GM12864 (cell line): ENCODE measurements around the gene HMG20A.

Experiments used
- DNase-seq: peaks from one replicate; pipeline ENCODE4 v3.0.0-alpha.2; 2011; ENCODE audit warnings: low read depth
- H3K4me3 ChIP-seq: 2 replicates; pipeline ENCODE4 v1.5.1; 2011; ENCODE audit warnings: mild to moderate bottlenecking, low read depth, low read length, control low read depth
- CTCF ChIP-seq: IDR thresholded peaks from 2 replicates; pipeline ENCODE4 v1.5.1; 2011; ENCODE audit warnings: low read depth, mild to moderate bottlenecking, moderate library complexity, low read length, control low read depth, inconsistent platforms; ENCODE audit errors: missing control alignments

HMG20A gene

GRCh38 chr15:77414789-77415442, 5.8 kb upstream of the HMG20A start:
- TF ChIP-seq CTCF = no peak
- no peak for DNase-seq
- H3K4me3 ChIP-seq = no peak overlapping the region

DNA sequence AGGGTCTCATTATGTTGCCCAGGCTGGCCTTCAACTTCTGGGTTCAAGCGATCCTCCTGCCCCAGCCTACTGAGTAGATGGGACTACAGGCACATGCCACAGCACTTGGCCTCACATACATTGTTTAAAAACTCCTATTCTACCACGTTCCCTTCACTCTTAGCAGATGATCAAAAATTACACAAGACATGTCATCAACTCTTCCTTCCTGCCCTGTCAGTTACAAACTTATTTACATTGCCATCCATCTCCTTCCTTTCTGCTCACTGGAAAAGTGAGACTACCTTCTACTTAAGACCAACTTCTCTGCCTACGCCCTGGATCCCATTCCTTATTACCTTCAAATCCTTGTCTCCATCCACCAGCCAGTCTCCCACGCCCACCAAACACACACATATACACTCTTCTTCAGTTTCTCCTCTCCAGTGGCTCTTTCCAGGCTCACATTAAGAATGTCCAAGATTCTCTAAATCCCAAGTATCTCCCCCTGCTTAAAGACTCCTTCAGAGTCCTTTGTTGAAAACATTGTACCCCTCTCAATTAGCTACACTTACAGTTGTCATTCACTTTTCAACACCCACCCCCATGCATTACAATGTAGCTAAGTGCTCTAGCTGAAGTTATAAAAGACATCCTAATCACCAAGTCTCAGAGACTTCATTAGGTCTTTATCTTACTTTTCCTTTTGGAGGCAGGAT, 5.1 kb upstream of the HMG20A start:
- H3K4me3 ChIP-seq = no peak overlapping the region
- no peak for TF ChIP-seq CTCF
- DNase-seq = no peak

- DNase-seq = no peak
- no peak for TF ChIP-seq CTCF
- no peak overlapping the region for H3K4me3 ChIP-seq
Observed at GRCh38 chr15:77416148-77416455, 4.6 kb upstream of the HMG20A start.

- no peak for TF ChIP-seq CTCF
- no peak for DNase-seq
- H3K4me3 ChIP-seq = no peak overlapping the region
Observed at GRCh38 chr15:77416954-77417353, 3.7 kb upstream of the HMG20A start.

DNA sequence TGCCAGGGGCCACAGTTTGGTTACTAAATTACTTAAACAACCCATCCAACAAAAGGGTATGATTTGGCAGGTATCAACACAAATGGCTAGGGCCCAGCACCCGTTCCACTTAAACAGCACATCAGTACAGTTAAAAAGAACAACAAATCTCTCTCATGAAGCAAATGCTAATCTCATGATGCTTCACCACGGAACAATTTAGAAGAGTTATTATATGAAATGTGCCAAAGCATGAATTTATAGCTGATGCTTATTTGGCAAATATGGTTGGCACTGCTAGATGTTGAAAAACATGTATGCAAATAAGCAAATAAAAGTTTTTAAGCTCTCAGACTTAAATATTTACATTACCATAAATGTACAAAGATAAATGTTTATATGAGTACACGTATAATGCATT, 3.1 kb upstream of the HMG20A start:
- DNase-seq = no peak
- TF ChIP-seq CTCF = no peak
- no peak overlapping the region for H3K4me3 ChIP-seq

GRCh38 chr15:77418391-77418965, 2.2 kb upstream of the HMG20A start:
- no peak for DNase-seq
- TF ChIP-seq CTCF = no peak

More at GRCh38 chr15:77418391-77418965, 2.2 kb upstream of the HMG20A start:
- H3K4me3 ChIP-seq = peak overlapping the region; percentile 68; the same call in 1 of the 2 replicates
